ENCODE measurements around the gene SNRPA. TPM values are rescaled to one million over a fixed set of nuclear protein-coding genes. Genes with fewer than 3 reads are reported as not detected.

Gene SNRPA
- total RNA-seq, 4 donors from 2014 or later = 47.3 to 69.1 (median 57.6) TPM

DNA sequence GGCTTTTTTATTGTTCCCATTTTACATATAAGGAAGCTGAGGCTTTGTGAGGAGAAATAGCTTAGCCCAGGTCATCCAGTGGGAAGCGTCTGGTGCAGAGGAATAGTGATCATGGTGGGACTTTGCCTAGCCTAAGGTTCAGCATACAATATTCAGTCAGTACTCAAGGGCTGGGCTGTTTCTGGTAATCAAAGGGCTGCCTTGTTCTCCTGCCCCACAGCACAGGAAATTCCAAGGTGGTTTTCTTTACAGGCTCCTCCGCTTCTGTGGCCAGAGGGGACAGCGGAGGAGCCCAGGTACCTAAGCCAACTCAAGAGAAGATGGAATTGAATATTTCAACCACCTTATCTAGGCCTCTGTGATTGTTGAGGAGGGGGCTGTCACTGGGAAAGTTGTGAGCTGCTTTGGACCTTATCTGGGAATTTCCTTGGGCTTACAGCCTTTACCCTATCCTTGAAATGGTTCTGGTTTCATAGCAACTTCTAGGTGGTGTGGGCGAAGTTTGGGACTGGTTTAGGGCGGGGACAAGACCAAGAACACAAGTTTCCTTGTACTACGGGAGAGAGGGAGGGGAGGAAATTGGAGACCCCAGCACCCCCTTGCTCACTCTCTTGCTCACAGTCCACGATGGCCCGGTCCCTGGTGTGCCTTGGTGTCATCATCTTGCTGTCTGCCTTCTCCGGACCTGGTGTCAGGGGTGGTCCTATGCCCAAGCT, 24.1 kb downstream of the SNRPA start, which contains the start of gene MIA:
TSS of gene MIA (plus strand) at position 606 of the 716 bp plus-strand sequence. CDS start at position 628, 22 bp downstream.
- WGBS = 78% methylated on average over 9 of the region's 9 CpGs
- Histone ChIP-seq H3K36me3 (peaks cover 0 to 7% (median 0%) of the 10 kb centered on the region in 4 donors), H3K4me1 (peaks cover 16 to 20% (median 19%) of the 10 kb centered on the region in 4 donors), H3K27me3 (no peaks in the 10 kb centered on the region), H3K27ac (replicated peaks in 1 of 4) (peak within 1 kb of the TSS in 3 of 4 donors; percentile 94 to 99 (median 99)), H3K9me3 (no peaks in the 10 kb centered on the region), H3K4me3 (peak within 1 kb of the TSS in 3 of 4 donors; percentile 17 to 33 (median 20))
- TF ChIP-seq POLR2A (IDR thresholded peaks at IDR 0.05; ENCODE audit: low read depth) (no peak), EP300 (IDR thresholded peaks at IDR 0.05) (no peak), POLR2AphosphoS5 (IDR thresholded peaks at IDR 0.05) (no peak)
- TF ChIP-seq, protein P1, sequence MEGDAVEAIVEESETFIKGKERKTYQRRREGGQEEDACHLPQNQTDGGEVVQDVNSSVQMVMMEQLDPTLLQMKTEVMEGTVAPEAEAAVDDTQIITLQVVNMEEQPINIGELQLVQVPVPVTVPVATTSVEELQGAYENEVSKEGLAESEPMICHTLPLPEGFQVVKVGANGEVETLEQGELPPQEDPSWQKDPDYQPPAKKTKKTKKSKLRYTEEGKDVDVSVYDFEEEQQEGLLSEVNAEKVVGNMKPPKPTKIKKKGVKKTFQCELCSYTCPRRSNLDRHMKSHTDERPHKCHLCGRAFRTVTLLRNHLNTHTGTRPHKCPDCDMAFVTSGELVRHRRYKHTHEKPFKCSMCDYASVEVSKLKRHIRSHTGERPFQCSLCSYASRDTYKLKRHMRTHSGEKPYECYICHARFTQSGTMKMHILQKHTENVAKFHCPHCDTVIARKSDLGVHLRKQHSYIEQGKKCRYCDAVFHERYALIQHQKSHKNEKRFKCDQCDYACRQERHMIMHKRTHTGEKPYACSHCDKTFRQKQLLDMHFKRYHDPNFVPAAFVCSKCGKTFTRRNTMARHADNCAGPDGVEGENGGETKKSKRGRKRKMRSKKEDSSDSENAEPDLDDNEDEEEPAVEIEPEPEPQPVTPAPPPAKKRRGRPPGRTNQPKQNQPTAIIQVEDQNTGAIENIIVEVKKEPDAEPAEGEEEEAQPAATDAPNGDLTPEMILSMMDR (IDR thresholded peaks at IDR 0.05) = no peak
- no peak for DNase-seq (ENCODE audit: extremely low spot score)
- intact Hi-C loops (cut with DNase I) = no loop called here

DNA sequence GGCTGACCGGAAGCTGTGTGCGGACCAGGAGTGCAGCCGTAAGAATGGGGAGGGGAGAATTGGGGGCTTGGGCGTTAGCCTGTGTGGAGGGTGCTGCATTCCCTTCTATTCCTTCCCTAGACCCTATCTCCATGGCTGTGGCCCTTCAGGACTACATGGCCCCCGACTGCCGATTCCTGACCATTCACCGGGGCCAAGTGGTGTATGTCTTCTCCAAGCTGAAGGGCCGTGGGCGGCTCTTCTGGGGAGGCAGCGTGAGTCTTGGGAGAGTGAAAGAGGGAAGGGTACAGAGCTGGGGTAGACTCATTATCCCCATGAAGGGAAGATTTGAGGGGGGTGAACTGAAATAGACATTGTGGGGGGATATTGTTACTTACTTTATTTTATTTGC, 24.6 kb downstream of the SNRPA start:
- no peaks in the 10 kb centered on the region for H3K27me3 ChIP-seq
- H3K9me3 ChIP-seq = no peaks in the 10 kb centered on the region
- peaks cover 16 to 20% (median 19%) of the 10 kb centered on the region in 4 donors for H3K4me1 ChIP-seq
- peak overlapping the region in 2 of 4 donors; percentile 31 to 37 for H3K27ac ChIP-seq (replicated peaks in 1 of 4)
- peak overlapping the region in 3 of 4 donors; percentile 17 to 33 (median 20) for H3K4me3 ChIP-seq
- TF ChIP-seq POLR2AphosphoS5 (IDR thresholded peaks at IDR 0.05) (no peak), POLR2A (IDR thresholded peaks at IDR 0.05; ENCODE audit: low read depth) (no peak), EP300 (IDR thresholded peaks at IDR 0.05) (no peak)
- TF ChIP-seq, protein P1 (IDR thresholded peaks at IDR 0.05) = no peak
- DNase-seq (ENCODE audit: extremely low spot score) = no peak
- WGBS = 86% methylated on average over 9 of the region's 10 CpGs
- intact Hi-C loops (cut with DNase I) = no loop called here
- H3K36me3 ChIP-seq = peaks cover 0 to 1% (median 0%) of the 10 kb centered on the region in 4 donors

DNA sequence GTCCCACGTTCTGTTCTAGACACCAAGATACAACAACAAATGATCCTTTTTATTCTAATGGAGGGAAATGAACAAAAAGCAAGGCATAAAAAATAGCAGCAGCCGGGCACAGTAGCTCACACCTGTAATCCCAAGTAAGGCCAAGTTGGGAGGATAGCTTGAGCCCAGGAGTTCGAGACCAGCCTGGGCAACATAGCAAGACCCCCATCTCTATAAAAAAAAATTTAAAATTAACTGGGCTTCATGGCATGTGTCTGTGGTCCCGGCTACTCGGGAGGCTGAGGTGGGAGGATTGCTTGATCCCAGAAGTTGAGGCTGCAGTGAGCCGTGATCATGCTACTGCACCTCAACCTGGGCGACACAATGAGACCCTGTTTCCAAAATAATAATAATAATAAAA, 25.4 kb downstream of the SNRPA start:
- DNase-seq (ENCODE audit: extremely low spot score) = no peak
- H3K4me3 ChIP-seq = no peak overlapping the region
- no peaks in the 10 kb centered on the region for H3K36me3 ChIP-seq
- H3K27ac ChIP-seq (replicated peaks in 1 of 4) = peak overlapping the region; percentile 94 to 99 (median 98)
- H3K4me1 ChIP-seq = peaks cover 16 to 20% (median 19%) of the 10 kb centered on the region in 4 donors
- H3K9me3 ChIP-seq = no peaks in the 10 kb centered on the region
- intact Hi-C loops (cut with DNase I) = no loop called here
- TF ChIP-seq POLR2AphosphoS5 (IDR thresholded peaks at IDR 0.05) = no peak
- TF ChIP-seq EP300 (IDR thresholded peaks at IDR 0.05) = no peak
- TF ChIP-seq, protein P1 (IDR thresholded peaks at IDR 0.05) = no peak
- no peak for TF ChIP-seq POLR2A (IDR thresholded peaks at IDR 0.05; ENCODE audit: low read depth)
- WGBS = 72% methylated on average over 7 of the region's 7 CpGs
- H3K27me3 ChIP-seq = no peaks in the 10 kb centered on the region

DNA sequence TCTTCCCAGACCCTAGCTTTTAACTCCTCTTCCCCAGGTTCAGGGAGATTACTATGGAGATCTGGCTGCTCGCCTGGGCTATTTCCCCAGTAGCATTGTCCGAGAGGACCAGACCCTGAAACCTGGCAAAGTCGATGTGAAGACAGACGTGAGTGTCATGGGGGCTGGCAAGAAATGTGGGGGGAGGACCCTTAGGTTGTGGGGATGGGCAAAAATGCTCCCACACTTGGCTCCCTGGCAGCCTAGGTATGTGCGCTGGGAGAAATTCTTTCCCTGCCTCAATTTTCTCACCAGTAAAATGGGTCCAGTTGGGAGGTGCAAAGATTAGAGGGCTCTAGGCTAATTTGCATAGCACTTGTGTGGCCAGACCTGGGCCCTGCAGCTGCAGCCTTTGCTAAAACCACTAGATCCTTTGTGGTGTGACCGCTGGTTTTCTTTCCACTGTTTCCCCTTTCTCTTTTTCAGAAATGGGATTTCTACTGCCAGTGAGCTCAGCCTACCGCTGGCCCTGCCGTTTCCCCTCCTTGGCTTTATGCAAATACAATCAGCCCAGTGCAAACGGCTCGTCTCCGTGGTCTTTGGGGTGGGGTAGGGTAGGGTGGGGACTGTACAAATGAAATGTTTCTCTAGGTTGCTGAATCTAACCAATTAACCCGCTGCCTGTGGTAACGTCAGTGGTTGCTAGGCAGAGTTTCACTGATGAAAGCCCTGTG, 26.1 kb downstream of the SNRPA start:
- Histone ChIP-seq H3K27ac (replicated peaks in 1 of 4) (peak overlapping the region; percentile 94 to 99 (median 98)), H3K36me3 (peaks cover 0 to 2% (median under 1%) of the 10 kb centered on the region in 4 donors), H3K27me3 (no peaks in the 10 kb centered on the region), H3K4me3 (peak overlapping the region; percentile 78 to 93 (median 85)), H3K9me3 (no peaks in the 10 kb centered on the region), H3K4me1 (peaks cover 16 to 20% (median 19%) of the 10 kb centered on the region in 4 donors)
- intact Hi-C loops (cut with DNase I) = no loop called here
- DNase-seq (ENCODE audit: extremely low spot score) = peak; percentile 99
- 6% methylated on average over 13 of the region's 13 CpGs for WGBS
- no peak for TF ChIP-seq EP300 (IDR thresholded peaks at IDR 0.05)
- no peak for TF ChIP-seq POLR2A (IDR thresholded peaks at IDR 0.05; ENCODE audit: low read depth)
- peak in 1 of 2 donors; percentile 7 for TF ChIP-seq POLR2AphosphoS5 (IDR thresholded peaks at IDR 0.05)
- TF ChIP-seq, protein P1 (IDR thresholded peaks at IDR 0.05) = no peak

Measured in esophagus muscularis mucosa (tissue), 4 donors.